ENCODE measurements around the gene CROCC2.
"Not testable (repeated sequence)": the region's sequence is repeated elsewhere in the genome, so short reads cannot be mapped to it uniquely, and the experiment has no call there.

Gene CROCC2

DNA sequence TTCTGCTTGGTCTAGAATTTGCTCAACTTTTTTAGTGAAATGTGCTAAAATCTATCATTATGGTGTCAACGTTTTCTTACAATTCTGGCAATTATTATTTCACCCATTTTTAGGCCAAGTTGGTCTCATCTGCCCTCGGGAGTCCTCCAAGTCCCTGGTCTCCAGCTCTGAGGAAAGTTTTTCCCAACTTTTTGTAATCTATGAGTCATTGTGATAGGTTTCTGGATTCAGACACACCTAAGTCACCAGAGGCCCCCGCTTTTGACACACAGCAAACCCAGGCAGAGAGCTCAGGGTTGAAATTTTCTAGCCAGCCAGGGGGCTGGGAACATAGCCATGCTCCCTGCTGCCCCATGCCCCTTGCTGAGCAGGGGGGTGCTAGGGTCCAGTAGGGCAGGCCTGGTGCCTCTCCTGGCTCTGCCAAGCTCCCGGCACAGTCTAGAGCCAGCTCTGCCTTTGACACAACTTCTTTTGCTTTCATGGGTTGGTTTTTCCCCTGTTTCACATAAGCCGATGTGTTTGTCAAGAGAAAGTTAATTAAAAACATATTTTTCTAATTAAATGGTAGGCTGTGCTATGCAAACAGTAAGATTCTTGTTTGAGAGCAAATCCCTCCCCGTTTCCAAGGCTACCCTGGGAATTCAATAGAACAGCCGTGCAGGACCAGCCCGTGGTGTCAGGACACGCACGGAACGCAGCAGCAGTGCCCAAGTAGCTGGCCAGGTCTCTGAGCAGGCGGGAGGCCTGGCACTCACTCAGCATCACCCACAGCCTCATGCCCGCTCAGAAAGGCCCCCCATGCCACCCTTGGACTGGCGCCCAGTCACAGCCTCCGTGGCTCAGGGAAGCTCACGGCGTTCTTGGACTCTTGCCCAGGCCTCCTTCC is 66.7 kb downstream of the CROCC2 start:
- no peak overlapping the region for H3K4me3 ChIP-seq (ENCODE audit: insufficient read depth, low read depth, low read length, poor library complexity, severe bottlenecking)

DNA sequence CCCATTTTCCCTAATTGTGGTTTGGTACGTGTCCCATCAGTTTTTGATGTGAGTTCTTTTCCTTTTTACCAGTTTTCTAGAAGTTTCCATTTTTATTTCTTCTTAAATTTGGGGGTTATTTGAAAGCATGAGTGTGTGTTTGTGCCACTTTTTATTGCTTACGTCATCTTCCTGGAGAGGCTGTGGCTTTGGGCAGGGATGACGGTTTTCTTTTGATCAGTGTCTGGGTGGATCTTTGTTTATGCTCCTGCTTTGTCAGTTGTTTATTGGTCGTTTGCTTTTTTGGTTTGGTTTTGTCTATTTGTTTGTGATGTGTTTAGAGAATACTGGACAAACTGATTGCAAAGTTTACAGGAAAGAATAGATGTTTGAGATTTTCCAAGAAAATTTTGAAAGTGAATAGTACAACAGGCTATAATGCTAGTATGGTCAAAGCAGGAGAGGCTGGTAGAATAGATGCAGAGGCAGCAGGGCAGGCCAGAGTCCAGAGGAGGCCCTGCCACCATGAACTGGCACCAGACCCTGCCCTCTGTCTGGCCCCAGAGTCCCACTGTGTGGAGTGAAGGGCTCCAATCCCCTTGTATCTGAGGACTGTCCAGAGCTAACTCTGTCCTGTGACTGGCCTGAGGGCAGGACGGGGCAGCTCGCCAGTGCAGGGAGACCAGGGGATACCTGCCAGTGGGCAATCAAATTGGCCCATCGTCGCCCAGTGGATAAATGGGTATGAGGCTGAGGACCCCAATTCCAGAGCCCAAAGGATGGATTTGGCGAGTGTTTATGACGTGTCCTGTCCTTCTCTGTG is 68.8 kb downstream of the CROCC2 start:
- no peaks in the 10 kb centered on the region for H3K9me3 ChIP-seq (ENCODE audit: control insufficient read depth, low read length)
- peak in 2 of 3 donors; percentile 9 to 13 for DNase-seq
- no peaks in the 10 kb centered on the region for H3K36me3 ChIP-seq (ENCODE audit: control insufficient read depth, insufficient read depth, low read length)
- H3K27ac ChIP-seq (ENCODE audit: insufficient read depth, low read length, poor library complexity, severe bottlenecking) = no peak overlapping the region
- H3K4me3 ChIP-seq (ENCODE audit: insufficient read depth, low read depth, low read length, poor library complexity, severe bottlenecking) = no peak overlapping the region
- H3K4me1 ChIP-seq (ENCODE audit: control insufficient read depth, insufficient read depth, low read length, poor library complexity, severe bottlenecking) = peaks cover 4% of the 10 kb centered on the region
- peaks cover 3% of the 10 kb centered on the region for H3K27me3 ChIP-seq (replicated peaks; ENCODE audit: control insufficient read depth, insufficient read depth, low read length, poor library complexity, severe bottlenecking)

More for the DNA sequence above, 66.7 kb downstream of the CROCC2 start:
- Histone ChIP-seq H3K4me1 (ENCODE audit: control insufficient read depth, insufficient read depth, low read length, poor library complexity, severe bottlenecking) (peaks cover 4% of the 10 kb centered on the region), H3K36me3 (ENCODE audit: control insufficient read depth, insufficient read depth, low read length) (no peaks in the 10 kb centered on the region), H3K9me3 (ENCODE audit: control insufficient read depth, low read length) (no peaks in the 10 kb centered on the region), H3K27ac (ENCODE audit: insufficient read depth, low read length, poor library complexity, severe bottlenecking) (no peak overlapping the region), H3K27me3 (replicated peaks; ENCODE audit: control insufficient read depth, insufficient read depth, low read length, poor library complexity, severe bottlenecking) (peaks cover 3% of the 10 kb centered on the region)
- DNase-seq = no peak

GRCh38 chr2:240975903-240976302 is 69.8 kb downstream of the CROCC2 start:
- not testable (repeated sequence) for DNase-seq; H3K27me3 ChIP-seq (replicated peaks; ENCODE audit: control insufficient read depth, insufficient read depth, low read length, poor library complexity, severe bottlenecking); H3K4me3 ChIP-seq (ENCODE audit: insufficient read depth, low read depth, low read length, poor library complexity, severe bottlenecking); H3K9me3 ChIP-seq (ENCODE audit: control insufficient read depth, low read length); H3K27ac ChIP-seq (ENCODE audit: insufficient read depth, low read length, poor library complexity, severe bottlenecking); H3K4me1 ChIP-seq (ENCODE audit: control insufficient read depth, insufficient read depth, low read length, poor library complexity, severe bottlenecking); H3K36me3 ChIP-seq (ENCODE audit: control insufficient read depth, insufficient read depth, low read length)

DNA sequence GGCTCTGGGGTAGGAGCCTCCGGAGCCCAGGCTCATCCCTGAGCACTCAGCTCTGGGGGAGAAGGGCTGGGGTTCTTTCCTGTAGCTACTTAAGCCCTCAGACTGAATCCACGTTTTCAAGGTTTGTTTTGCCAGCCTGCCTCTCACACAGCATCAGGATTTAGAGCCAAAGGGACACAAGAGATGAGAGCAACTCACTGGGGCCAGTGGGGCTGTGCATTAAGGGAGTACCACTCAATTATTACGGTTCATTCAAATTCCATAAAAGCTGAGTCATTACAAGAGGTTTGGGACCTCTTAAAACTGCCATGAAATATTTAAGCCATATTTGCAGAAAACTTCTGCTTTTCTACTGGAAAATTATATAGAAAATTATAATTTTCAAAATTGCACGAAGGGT is 75.1 kb downstream of the CROCC2 start:
- peaks cover 3% of the 10 kb centered on the region for H3K4me1 ChIP-seq (ENCODE audit: control insufficient read depth, insufficient read depth, low read length, poor library complexity, severe bottlenecking)
- H3K27me3 ChIP-seq (replicated peaks; ENCODE audit: control insufficient read depth, insufficient read depth, low read length, poor library complexity, severe bottlenecking) = no peaks in the 10 kb centered on the region
- H3K27ac ChIP-seq (ENCODE audit: insufficient read depth, low read length, poor library complexity, severe bottlenecking) = no peak overlapping the region
- H3K9me3 ChIP-seq (ENCODE audit: control insufficient read depth, low read length) = no peaks in the 10 kb centered on the region
- H3K36me3 ChIP-seq (ENCODE audit: control insufficient read depth, insufficient read depth, low read length) = no peaks in the 10 kb centered on the region
- DNase-seq = no peak
- no peak overlapping the region for H3K4me3 ChIP-seq (ENCODE audit: insufficient read depth, low read depth, low read length, poor library complexity, severe bottlenecking)

DNA sequence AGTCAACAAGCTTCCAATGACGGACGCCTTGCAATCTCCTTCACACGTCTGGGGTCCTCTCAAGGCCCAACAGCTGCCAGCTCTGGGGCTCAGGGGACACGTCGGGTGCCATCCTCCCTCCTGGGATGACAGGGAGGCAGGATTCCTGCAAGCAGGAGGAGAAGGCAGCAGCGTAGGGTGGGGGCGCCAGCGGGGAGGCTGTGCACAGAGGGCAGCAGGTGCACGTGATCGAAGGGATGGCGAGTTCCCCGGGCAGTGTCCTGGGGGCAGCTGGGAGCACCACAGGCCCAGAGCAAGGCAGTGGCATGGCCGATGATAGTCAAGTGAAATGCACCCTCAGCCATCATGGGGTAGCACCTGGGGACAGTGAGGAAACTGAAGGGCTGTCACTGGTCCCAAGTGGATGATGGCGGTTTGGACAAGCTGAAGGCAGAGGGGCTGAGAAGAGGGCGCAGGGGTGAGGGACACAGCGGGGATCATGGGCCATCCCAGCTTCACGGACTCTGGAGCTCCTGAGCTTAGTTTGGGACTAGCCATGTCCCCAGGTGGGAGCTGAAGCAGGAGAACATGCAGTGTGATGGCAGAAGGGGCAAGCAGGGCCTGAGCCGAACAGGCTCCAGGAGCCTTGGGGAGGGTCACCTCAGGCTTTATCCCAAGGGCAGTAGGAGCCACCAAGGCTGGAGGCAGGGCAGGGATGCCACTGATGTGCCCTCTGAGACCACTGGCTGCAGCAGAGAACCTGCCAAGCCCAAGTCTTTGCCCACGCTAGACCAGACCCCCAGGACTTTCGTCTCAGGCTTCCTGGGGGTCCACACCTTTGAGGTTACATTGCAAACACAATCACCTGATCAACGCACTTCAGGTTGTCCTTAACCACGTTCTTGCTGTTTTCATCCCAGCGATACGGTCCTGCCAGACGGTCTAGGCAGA is 76.0 kb downstream of the CROCC2 start:
- Histone ChIP-seq H3K36me3 (ENCODE audit: control insufficient read depth, insufficient read depth, low read length) (no peaks in the 10 kb centered on the region), H3K4me1 (ENCODE audit: control insufficient read depth, insufficient read depth, low read length, poor library complexity, severe bottlenecking) (peaks cover 3% of the 10 kb centered on the region), H3K9me3 (ENCODE audit: control insufficient read depth, low read length) (no peaks in the 10 kb centered on the region), H3K27me3 (replicated peaks; ENCODE audit: control insufficient read depth, insufficient read depth, low read length, poor library complexity, severe bottlenecking) (no peaks in the 10 kb centered on the region), H3K4me3 (ENCODE audit: insufficient read depth, low read depth, low read length, poor library complexity, severe bottlenecking) (no peak overlapping the region), H3K27ac (ENCODE audit: insufficient read depth, low read length, poor library complexity, severe bottlenecking) (no peak overlapping the region)
- DNase-seq = no peak

GRCh38 chr2:240982821-240983281 is 76.7 kb downstream of the CROCC2 start:
- H3K4me3 ChIP-seq (ENCODE audit: insufficient read depth, low read depth, low read length, poor library complexity, severe bottlenecking) = no peak overlapping the region
- H3K9me3 ChIP-seq (ENCODE audit: control insufficient read depth, low read length) = no peaks in the 10 kb centered on the region
- H3K27ac ChIP-seq (ENCODE audit: insufficient read depth, low read length, poor library complexity, severe bottlenecking) = no peak overlapping the region
- H3K36me3 ChIP-seq (ENCODE audit: control insufficient read depth, insufficient read depth, low read length) = no peaks in the 10 kb centered on the region
- H3K4me1 ChIP-seq (ENCODE audit: control insufficient read depth, insufficient read depth, low read length, poor library complexity, severe bottlenecking) = peaks cover 3% of the 10 kb centered on the region
- DNase-seq = no peak
- no peaks in the 10 kb centered on the region for H3K27me3 ChIP-seq (replicated peaks; ENCODE audit: control insufficient read depth, insufficient read depth, low read length, poor library complexity, severe bottlenecking)

DNA sequence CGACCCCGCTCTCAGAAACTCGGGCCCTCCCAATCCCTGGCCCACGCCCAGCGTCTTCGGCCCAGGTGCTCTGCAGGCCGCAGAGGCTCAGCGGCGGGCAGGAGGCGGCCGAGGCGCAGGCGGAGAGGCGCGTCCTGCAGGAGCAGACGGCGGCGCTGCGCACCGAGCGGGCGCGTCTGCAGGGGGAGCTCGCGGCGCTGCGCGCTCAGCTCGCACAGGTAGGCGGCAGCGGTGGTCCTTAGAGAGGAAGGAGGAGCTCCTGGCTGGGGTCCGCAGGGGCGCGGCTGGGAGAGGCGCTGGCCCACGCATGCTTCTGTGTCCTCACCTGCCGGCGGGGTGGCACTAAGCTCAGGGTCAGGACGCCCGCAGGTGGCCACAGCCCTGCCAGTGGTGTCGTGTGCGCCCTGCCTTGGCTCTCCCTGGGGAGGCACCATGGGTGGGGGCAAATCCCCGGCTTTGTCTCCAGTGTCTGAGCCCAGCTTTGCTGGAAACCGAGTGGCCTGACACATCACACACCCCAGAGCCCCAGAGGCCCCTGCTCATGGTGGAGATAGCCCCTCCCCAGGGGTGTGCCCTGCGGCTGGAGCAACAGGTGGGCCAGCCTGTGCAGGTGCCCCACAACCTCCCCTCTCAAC is 77.3 kb downstream of the CROCC2 start:
- Histone ChIP-seq H3K4me1 (ENCODE audit: control insufficient read depth, insufficient read depth, low read length, poor library complexity, severe bottlenecking) (peaks cover 3% of the 10 kb centered on the region), H3K4me3 (ENCODE audit: insufficient read depth, low read depth, low read length, poor library complexity, severe bottlenecking) (no peak overlapping the region), H3K36me3 (ENCODE audit: control insufficient read depth, insufficient read depth, low read length) (no peaks in the 10 kb centered on the region), H3K9me3 (ENCODE audit: control insufficient read depth, low read length) (no peaks in the 10 kb centered on the region), H3K27me3 (replicated peaks; ENCODE audit: control insufficient read depth, insufficient read depth, low read length, poor library complexity, severe bottlenecking) (no peaks in the 10 kb centered on the region), H3K27ac (ENCODE audit: insufficient read depth, low read length, poor library complexity, severe bottlenecking) (no peak overlapping the region)
- DNase-seq = no peak

DNA sequence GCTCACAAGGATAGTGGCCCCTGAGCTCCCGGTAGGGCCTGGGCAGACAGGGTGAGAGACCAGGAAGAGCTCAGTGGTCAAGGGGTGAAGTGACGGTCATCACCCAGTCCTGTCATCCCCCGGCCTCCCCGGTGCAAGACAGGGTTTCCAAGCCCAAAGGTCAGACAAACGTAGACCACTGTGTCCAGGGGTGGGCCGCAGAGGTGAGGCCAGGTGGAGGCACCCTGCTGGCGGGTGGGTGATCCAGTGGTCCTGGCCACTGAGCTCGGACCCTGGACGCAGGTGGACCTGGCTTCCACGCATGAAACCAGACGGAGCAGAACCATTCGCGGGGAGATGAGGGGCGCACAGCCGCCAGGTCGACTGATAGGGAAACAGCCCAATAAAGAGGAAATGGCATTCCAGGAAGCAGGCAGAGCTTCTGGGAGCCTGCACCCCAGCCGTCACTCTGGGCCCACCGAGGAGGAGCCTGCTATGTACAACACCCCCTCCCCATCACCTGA is 77.9 kb downstream of the CROCC2 start:
- peaks cover 3% of the 10 kb centered on the region for H3K4me1 ChIP-seq (ENCODE audit: control insufficient read depth, insufficient read depth, low read length, poor library complexity, severe bottlenecking)
- H3K27ac ChIP-seq (ENCODE audit: insufficient read depth, low read length, poor library complexity, severe bottlenecking) = no peak overlapping the region
- DNase-seq = no peak
- H3K9me3 ChIP-seq (ENCODE audit: control insufficient read depth, low read length) = no peaks in the 10 kb centered on the region
- H3K36me3 ChIP-seq (ENCODE audit: control insufficient read depth, insufficient read depth, low read length) = no peaks in the 10 kb centered on the region
- H3K27me3 ChIP-seq (replicated peaks; ENCODE audit: control insufficient read depth, insufficient read depth, low read length, poor library complexity, severe bottlenecking) = no peaks in the 10 kb centered on the region
- H3K4me3 ChIP-seq (ENCODE audit: insufficient read depth, low read depth, low read length, poor library complexity, severe bottlenecking) = no peak overlapping the region

Measured in effector memory CD4-positive, alpha-beta T cell (primary cell).